GM21576 (cell line): ENCODE results near the gene PI16.

Source experiments
- ATAC-seq: cut with Tn5 transposase; IDR thresholded peaks from one replicate; pipeline ENCODE4 v1.9.1; 2021; ENCODE audit warnings: mild to moderate bottlenecking, moderate library complexity; ENCODE audit not compliant: unreplicated experiment

Gene PI16, protein sequence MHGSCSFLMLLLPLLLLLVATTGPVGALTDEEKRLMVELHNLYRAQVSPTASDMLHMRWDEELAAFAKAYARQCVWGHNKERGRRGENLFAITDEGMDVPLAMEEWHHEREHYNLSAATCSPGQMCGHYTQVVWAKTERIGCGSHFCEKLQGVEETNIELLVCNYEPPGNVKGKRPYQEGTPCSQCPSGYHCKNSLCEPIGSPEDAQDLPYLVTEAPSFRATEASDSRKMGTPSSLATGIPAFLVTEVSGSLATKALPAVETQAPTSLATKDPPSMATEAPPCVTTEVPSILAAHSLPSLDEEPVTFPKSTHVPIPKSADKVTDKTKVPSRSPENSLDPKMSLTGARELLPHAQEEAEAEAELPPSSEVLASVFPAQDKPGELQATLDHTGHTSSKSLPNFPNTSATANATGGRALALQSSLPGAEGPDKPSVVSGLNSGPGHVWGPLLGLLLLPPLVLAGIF

DNA sequence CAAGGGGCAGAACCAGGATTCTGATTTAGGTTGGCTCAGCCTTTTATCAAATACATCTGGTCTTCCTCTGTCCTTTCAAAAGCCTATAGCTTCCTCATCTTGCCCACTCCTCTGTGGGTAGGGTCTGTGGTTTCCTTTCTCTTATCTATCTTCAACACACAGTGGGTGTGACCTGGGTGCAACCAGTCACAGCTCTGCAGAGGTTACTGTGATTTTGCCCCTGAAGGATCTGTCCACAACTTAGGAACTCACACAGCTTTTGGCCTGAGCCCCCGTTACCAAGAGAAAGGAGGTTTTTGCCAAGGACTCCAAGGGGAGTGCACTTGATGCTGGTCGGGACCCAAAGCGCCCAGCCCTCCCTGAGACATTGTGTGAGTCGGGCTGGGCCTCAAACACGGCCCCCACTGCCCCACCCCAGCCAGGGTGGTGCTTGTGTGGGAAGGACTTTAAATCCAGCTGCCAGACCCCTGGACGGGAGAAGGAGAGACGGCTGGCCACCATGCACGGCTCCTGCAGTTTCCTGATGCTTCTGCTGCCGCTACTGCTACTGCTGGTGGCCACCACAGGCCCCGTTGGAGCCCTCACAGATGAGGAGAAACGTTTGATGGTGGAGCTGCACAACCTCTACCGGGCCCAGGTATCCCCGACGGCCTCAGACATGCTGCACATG is at the start of gene PI16:
Gene PI16, plus strand, starts transcription at position 477 of the 670 bp plus-strand sequence. Its CDS starts 23 bp downstream, at position 500.
- no peak for ATAC-seq

DNA sequence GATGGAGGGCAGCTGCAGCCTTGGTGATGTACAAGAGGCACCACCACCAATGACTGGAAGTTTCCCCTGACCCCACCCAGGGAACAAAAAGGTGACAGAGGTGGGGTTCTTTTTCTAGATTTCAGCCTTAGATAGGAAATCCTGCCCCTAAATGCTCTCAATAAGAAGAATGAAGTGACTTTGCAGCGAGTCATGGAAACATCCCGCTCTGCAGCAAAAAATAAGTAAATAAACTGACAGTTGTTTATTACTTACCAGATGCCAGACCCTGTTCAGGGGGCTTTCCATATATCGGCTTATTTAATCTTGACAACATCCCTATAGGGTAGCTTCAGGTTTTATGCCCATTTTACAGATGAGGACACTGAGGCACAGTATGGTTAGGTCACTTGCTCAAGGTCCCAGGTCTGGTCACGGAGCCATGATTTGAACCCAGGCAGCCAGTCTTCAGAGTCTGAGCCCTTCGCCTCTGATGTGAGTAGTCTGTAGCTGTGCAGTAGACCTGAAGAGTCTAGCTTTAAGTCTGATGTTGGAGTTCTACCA is 49.6 kb upstream of the PI16 start:
- no peak for ATAC-seq

DNA sequence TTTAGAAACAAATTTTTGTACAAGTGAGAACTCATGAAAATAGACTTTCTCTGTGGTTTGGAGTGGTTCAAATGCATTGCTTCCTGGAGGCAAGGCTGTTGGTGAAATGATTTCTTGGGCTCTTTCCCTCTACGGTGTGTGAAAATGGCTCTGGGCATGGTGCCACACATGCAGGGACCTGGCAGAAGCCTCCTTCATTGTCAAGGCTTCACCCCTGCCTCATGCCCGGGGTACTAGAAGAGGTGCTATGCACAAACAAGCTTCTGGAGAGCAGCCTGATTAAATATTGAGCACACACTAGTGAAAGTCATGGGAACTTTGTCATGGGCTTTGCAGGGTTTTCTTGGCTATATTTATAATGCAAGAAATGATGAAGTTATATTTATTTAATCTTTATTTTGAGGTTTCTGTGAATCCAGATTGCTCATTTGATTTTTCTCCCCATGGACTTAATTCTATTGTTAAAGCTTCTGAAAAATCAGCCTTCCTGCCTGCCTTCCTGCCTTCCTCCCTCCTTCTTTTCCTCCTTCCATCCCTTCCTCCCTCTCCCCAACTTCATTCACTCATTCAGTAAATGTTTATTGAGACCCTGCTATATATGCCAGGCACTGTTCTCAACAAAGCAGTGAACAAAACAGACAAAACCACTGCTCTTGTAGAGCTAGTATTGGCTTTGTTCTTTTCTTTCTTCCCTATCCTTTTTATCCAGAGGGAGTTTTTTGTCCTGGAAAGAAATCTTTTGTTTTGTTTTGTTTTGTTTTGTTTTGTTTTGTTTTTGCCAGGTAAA is 47.8 kb upstream of the PI16 start:
- ATAC-seq, result no peak

DNA sequence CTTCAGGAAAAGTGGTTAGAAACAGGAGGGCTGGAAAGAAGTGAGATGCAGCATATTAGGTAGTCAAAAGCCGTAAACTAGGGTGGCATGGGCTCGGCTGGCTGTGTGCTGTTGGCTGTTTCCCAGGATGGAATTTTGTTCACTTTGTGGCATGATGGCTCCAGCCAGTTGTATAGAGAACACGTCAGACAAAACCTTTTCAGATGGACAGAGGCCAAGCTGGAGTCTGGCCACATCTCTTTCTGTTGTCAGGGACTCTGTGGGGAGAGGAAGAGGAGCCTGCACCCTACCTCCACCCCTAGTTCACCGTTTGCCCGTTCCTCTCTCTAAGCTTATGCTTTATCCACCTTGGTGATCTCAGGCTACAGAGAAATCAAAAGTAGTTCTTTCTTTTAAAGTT is 46.8 kb upstream of the PI16 start:
- ATAC-seq, result no peak

DNA sequence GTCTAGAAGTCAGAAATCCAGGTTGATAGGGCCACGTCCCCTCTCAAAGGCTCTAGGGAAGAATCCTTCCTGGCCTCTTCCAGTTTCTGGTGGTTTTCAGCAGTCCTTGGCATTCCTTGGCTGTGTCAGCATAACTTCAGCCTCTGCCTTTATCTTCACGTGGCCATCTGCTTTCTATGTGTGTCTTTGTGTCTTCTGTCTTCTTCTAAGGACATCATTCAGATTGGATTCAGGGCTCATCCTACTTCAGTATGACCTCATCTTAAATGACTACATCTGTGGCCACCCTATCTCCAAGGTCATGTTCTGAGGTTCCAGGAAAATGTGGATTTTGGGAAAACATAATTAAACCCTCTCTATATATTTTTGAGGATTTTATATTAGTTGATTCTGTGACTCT is 45.8 kb upstream of the PI16 start:
- ATAC-seq, result no peak

DNA sequence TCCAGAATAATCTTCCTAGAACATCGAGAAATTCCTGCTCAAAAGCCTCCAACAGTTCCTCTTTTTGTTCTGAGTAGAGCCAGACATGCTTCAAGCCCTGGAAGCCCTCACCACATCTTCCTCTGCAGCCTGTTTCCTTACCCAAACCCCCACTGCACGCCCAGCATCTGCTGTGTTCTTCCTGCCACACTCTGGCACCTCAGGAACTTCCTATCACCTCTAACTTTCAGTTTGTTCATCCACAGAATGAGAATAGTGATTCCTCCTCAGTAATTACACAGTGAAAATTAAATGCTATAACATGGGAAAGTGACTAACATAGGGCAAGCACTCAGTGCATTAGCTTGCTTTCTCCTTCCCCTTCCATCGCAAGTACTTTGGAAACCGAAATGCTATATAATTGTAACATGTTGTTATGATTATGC is 42.5 kb upstream of the PI16 start:
- peak; percentile 23 for ATAC-seq

DNA sequence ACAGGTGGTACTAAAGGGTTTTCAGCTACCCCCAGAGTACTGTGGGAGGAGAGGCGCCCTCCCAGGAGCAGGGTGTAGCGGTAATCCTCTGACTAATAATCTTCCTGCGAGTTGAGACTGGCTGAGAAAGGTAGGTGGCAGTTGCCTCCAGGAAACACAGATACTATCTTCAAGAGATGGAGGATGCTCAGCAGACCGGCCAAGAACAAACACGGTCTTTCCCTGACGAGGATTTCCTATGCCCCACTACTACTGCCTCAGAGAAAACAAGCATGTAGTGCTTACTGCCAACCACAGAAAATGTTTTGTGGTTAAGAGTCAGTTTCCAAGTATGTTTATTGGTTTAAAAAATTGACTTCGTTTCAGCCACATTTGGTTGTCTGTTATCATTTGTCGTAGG is 42.0 kb upstream of the PI16 start:
- peak; percentile 89 for ATAC-seq

DNA sequence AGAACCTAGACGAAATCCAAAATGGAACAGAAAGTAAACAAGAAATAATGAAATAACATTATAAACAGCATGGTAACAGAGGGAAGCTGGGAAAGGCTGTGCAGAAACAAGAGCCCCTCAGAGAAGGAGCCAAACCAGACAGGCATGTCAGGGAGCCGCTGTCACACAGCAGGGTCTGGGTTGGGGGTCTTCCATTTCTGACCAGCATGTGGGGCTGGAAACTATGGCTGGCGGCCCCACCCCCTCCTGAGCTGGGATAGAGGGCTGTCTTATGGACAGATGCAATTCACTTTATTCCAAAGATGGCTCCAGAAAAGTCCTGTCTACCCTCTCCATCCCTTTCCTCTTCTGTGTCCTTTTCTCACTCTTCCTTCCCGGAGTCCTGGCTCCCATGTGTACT is 41.5 kb upstream of the PI16 start:
- ATAC-seq, result no peak

DNA sequence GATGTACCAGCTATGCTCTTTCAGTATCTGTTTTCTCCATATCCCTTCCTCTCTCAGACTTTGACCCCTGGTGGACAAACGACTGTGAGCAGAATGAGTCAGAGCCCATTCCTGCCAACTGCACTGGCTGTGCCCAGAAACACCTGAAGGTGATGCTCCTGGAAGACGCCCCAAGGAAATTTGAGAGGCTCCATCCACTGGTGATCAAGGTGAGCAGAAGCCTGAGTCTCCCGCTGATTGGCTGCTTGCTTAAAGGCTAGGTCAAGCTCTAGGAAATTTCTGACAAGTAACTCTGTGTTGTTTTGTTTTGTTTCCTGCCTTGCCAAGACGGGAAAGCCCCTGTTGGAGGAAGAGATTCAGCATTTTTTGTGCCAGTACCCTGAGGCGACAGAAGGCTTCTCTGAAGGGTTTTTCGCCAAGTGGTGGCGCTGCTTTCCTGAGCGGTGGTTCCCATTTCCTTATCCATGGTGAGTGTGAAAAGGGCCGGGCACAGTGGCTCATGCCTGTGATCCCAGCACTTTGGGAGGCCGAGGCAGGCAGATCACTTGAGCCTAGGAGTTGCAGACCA is 40.2 kb upstream of the PI16 start:
- ATAC-seq, result no peak

DNA sequence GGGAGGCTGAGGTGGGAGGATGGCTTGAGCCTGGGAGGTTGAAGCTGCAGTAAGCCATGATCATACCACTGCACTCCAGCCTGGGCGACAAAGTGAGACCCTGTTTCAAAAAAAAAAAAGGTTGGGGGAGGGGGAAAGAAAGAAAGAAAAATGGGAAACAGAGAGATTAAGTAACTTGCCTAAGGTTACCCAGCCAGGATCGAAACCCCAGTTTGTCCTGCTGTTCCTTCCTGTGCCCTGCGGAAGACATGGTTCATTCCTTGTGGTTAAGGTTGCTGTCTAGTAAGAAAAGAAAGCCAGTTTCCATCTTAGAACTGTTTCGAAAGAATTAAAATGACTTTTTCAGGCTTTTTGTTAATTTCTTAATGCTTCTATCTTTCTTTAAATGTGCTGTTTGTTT is 38.9 kb upstream of the PI16 start:
- ATAC-seq, result no peak

DNA sequence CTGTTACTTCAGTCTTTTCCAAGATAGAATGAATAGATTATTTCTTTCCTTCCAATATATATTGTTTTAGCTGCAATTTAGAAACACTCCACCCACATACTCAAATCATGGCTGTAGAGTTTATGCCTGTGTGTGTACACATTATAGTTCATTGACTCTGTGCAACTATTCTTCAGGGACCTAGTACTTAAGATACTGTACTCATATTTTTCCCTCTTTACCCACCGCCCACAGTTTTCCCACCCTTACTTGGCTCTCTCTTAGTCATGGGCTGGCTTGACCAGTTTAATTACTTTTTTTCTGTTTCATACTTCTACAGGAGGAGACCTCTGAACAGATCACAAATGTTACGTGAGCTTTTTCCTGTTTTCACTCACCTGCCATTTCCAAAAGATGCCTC is 38.4 kb upstream of the PI16 start:
- no peak for ATAC-seq

DNA sequence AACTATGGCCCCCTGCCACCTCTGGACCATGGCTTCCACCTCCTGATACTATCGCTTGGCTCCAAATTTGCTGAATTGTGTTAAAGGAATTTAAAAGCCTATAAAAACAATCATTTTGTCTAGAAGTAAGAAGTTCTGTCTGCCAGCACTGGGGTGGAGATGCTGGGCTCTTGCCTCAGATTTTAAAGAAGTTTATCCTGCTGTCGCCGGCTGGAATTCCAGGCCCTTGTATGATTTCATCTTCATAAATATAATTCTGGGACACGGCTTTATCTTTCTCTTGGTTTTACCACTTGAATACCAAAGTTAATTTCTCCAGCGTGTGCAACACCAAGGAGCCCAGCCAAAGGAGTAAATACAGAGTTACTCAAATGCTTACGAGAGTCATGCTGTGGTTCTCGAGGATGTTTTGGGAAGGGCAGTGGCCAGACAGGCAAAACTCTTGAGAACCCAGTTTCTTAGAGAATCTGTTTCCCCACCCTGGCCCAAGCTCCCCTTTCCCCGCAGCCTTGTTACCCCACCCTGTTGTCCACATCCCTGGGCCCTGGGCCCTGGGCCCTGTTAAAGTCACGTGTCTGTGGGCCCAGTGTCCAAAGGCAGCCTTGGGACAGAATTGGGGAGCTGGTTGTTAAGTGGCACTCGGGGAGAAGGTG is 36.9 kb upstream of the PI16 start:
- ATAC-seq, result no peak

DNA sequence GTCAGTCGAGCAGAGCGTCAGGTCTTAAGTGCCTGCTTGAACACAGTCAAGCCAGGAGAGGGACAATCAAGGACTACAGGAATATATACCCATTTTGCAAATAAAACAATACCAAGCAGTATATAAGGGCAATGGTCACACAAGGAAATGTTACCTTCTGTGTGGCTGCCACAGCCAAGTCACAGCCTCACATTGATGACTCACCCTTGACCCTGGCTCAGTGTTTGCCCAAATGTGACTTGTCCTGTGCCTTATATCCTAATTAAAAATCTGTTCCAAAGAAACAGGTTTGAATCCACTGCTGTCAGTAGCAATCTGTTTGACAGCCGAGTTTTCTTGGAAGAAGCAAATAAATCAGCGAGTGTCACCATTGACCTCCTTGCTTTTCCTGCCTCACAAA is 34.5 kb upstream of the PI16 start:
- no peak for ATAC-seq

DNA sequence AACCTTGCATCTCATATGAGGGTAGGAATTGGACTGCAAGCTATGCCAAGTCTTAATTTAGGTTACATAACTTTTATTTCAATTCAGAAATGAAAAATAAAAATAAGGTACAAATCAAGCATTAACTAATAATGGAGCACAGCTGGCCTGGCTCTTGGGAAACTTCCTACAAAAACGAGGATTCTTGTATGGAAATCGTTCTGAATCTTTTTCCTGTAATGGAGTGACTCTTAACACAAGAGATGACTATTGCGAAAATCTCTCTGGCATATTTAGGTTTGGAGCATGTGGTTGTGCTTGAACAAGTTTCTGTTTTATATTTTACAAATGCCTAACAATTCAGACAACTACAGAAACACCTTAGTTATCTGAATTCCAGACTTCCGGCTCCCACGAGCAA is 34.0 kb upstream of the PI16 start:
- no peak for ATAC-seq

DNA sequence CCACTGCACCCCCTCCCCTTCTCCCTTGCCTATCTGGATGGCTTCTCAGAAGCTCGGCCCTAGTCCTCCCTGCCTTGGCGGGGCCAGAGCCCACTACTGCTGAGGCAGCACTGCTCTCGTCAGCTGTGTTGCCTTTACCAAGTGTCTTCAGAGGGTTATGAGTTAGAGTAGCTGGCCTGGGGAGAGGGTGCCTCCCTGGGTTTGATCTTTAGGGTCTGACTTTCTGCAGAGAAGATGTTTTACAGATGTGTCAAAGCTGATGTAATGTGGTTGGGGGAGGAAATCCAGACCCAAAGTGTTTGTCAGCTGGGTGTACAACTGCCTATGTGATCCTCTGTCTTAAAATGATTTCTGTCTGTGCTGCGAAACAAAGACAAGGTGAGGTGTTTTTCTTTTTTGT is 30.4 kb upstream of the PI16 start:
- ATAC-seq, result no peak

DNA sequence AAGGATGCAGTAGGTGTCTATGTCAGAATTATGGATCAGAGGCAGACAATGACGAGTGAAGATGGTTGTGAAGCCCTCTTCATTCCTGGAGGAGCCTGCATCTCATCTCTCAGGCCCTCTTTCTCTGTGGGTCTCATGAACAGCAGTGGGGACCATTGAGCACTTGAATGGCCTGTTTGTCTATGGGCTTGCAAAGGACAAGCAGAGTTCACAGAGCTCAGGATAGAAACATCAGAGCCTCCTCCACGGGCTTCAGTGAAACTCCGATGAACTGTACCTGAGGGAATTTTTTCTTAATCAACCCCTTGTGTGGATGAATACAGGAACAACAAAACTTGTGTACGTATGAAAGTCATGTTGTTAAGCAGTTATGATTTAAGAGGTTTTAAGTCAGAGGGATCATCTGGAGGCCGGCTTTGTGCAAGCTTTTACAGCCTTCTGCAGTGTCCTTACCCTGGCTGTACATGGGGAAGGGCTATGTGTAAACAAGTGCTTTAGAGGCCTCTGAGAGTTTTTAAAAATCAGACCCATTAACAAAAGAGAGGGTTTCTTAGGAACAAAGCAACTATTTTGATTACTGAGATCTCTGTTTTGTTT is 29.7 kb upstream of the PI16 start:
- no peak for ATAC-seq

DNA sequence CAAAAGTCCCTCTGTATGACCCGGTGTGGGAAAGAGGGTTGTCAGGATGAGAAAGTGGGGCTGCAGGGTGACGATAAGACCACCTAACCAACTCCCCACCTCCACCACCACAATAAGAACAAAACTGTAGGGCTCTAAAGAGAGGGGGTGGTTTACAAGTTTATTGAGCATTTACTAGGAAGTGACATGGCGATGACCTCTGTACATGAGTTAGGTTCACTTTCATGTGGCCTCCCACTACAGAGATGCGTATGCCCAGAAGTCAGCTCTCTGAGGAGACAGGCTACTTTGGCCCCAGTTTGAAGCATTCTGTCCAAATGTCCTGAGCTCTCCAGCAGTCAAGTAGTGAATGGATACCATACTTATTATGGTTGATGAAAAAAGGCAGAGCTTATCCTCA is 28.7 kb upstream of the PI16 start:
- no peak for ATAC-seq

DNA sequence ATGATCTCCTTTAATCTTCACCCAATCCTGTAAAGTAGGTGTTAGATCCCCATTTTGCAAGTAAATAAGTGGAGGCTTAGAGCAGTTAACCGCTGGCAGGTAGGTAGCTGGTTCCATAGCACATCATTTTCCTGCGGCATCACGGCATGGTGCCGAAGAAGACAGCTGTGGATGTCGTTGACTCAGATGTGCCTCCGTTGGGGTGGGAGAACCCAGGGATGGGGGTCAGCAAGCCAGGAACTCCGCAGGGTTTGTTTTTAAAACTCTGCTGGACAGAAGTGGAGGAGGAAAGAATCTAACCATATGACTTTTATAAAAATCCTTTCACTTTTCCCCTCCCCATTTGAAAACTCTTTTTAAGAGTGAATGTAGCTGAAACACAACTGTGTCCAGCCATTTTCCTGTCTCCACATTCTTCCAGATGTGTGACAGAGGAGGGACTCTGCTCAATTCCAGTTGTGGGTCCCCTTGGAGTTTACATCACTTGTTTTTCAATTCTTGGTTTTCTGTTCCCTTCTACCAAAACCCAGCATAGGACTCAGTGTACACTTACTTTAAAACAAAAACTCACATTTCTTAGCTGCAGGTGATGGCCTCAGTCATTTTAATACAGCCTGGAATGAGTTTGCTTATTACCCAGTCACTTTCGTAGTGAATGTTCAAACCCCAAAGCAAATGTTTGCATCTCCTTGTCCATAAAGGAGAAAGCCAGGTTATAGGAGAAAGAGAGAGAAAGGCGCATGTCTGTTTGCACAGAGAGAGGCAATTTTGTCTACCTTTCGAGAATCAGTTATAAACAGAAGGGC is 27.6 kb upstream of the PI16 start:
- ATAC-seq, result no peak
